B cell (primary cell): ENCODE results near the gene PEX11G. TPM values are rescaled to one million over a fixed set of nuclear protein-coding genes. Genes with fewer than 3 reads are reported as not detected.

ENCODE experiments used
- ATAC-seq: fragments of 200-7000 bp; cut with Tn5 transposase; one replicate; pipeline ENCODE4 v1.10.0; 2021; ENCODE audit warnings: low read depth, mild to moderate bottlenecking, moderate number of reproducible peaks, moderate library complexity
- CTCF ChIA-PET: fragments of 350-600 bp; sonication (Branson Sonifier 250); formaldehyde crosslinking; loops from one replicate; lab custom pipeline; 2021; ENCODE audit warnings: antibody characterized with exemption, inconsistent platforms; lab: Charles Lee
- POLR2A ChIA-PET: fragments of 350-600 bp; sonication (Branson Sonifier 250); formaldehyde crosslinking; loops from one replicate; lab custom pipeline; 2021; ENCODE audit warnings: antibody characterized with exemption; lab: Charles Lee
- DNase-seq: peaks from one replicate; pipeline ENCODE4 v3.0.0; 2013
- H2AFZ ChIP-seq: 2 replicates; pipeline ENCODE4 v1.6.1; 2012; ENCODE audit warnings: mild to moderate bottlenecking, low read depth, low read length; ENCODE audit not compliant: insufficient read depth, poor library complexity, severe bottlenecking
- H3K27ac ChIP-seq, 2 donors: 1 replicate in 1 of 2; 2 replicates in 1 of 2; pipeline ENCODE4 v1.5.1; 2012 to 2013; ENCODE audit warnings: low read length in 2 of 2, mild to moderate bottlenecking in 2 of 2, moderate library complexity in 1 of 2
- H3K27me3 ChIP-seq, 4 experiments: fragments of 200-600 bp in 1 of 4; sonication (generic) in 1 of 4; replicated peaks in 1 of 4; 1 replicate in 2 of 4; 2 replicates in 2 of 4; pipeline versions ENCODE4 v1.6.1 to v1.7.0; 2013 to 2016; ENCODE audit warnings: low read length in 3 of 4, mild to moderate bottlenecking in 2 of 4, mixed read lengths in 1 of 4, moderate library complexity in 1 of 4; ENCODE audit not compliant: insufficient read depth in 4 of 4, control insufficient read depth in 3 of 4; ENCODE audit errors: control extremely low read depth in 1 of 4
- H3K36me3 ChIP-seq, 2 experiments: replicated peaks in 1 of 2; 1 replicate in 1 of 2; 2 replicates in 1 of 2; pipeline versions ENCODE4 v1.6.1 to v1.7.1; 2013; ENCODE audit warnings: low read length in 1 of 2; ENCODE audit not compliant: insufficient read depth in 2 of 2, control insufficient read depth in 1 of 2; ENCODE audit errors: control extremely low read depth in 1 of 2, extremely low read depth in 1 of 2
- H3K4me1 ChIP-seq, 2 donors: fragments of 200-600 bp in 1 of 2; sonication (generic) in 1 of 2; 1 replicate in 1 of 2; 2 replicates in 1 of 2; pipeline versions ENCODE4 v1.5.1 to v1.6.1; 2013 to 2017; ENCODE audit warnings: low read length in 2 of 2; ENCODE audit not compliant: control insufficient read depth in 2 of 2, insufficient read depth in 2 of 2
- H3K4me2 ChIP-seq: replicated peaks from 2 replicates; pipeline ENCODE3; 2012; ENCODE audit warnings: mild to moderate bottlenecking, low read depth, low read length; ENCODE audit not compliant: poor library complexity, severe bottlenecking
- H3K4me3 ChIP-seq, 5 experiments: fragments of 200-600 bp in 1 of 5; sonication (generic) in 1 of 5; 1 replicate in 3 of 5; 2 replicates in 2 of 5; pipeline versions ENCODE4 v1.5.1 to v1.7.0; 2011 to 2016; ENCODE audit warnings: low read length in 4 of 5, mild to moderate bottlenecking in 4 of 5, low read depth in 2 of 5, control low read depth in 1 of 5, moderate library complexity in 1 of 5; ENCODE audit not compliant: insufficient read depth in 1 of 5; ENCODE audit errors: control extremely low read depth in 1 of 5, extremely low read depth in 1 of 5
- H3K79me2 ChIP-seq: fragments of 200-600 bp; sonication (generic); one replicate; pipeline ENCODE4 v1.6.0; 2016; ENCODE audit warnings: low read length; ENCODE audit not compliant: control insufficient read depth, insufficient read depth
- H3K9ac ChIP-seq: fragments of 200-600 bp; sonication (generic); 2 replicates; pipeline ENCODE4 v1.6.1; 2017; ENCODE audit warnings: mild to moderate bottlenecking, low read length, moderate library complexity
- H3K9me3 ChIP-seq, 3 donors: one replicate each; pipeline versions ENCODE4 v1.6.1 to v1.7.1; 2013; ENCODE audit warnings: low read length in 2 of 3; ENCODE audit not compliant: control insufficient read depth in 2 of 3, insufficient read depth in 1 of 3; ENCODE audit errors: control extremely low read depth in 1 of 3
- H4K20me1 ChIP-seq: 2 replicates; pipeline ENCODE4 v1.6.0; 2012; ENCODE audit warnings: mild to moderate bottlenecking, low read length; ENCODE audit not compliant: insufficient read depth, control insufficient read depth, poor library complexity, severe bottlenecking
- H3K27ac Mint-ChIP-seq: one replicate; pipeline ENCODE4 v1.8.0; 2021; ENCODE audit warnings: mixed read lengths
- H3K27me3 Mint-ChIP-seq: one replicate; pipeline ENCODE4 v1.8.0; 2021; ENCODE audit warnings: mixed read lengths
- H3K4me1 Mint-ChIP-seq: one replicate; pipeline ENCODE4 v1.8.0; 2021; ENCODE audit warnings: mixed read lengths
- H3K4me3 Mint-ChIP-seq: one replicate; pipeline ENCODE4 v1.8.0; 2021; ENCODE audit warnings: mixed read lengths
- H3K9me3 Mint-ChIP-seq: one replicate; pipeline ENCODE4 v1.8.0; 2022; ENCODE audit warnings: mixed read lengths; ENCODE audit not compliant: insufficient read depth
- EZH2 ChIP-seq: IDR thresholded peaks from 2 replicates; pipeline ENCODE4 v1.6.1; 2012; ENCODE audit warnings: borderline replicate concordance, low read depth, mild to moderate bottlenecking, moderate library complexity, low read length; ENCODE audit not compliant: insufficient read depth, poor library complexity, severe bottlenecking
- WGBS: methylation state at CpG from one replicate; pipeline ENCODE4 v1.1.5; 2013; ENCODE audit warnings: missing lambda C conversion rate; ENCODE audit not compliant: insufficient coverage; 5-methylcytosine and 5-hydroxymethylcytosine counted together
- intact Hi-C: fragments of 100-400 bp; cut with micrococcal nuclease; formaldehyde crosslinking; loops from one replicate; pipeline ENCODE4 v1.10.0; 2022
- polyA plus RNA-seq: library from polyadenylated mRNA; depleted of rRNA; stranded (reverse); fragments of >200 nt; gene quantifications from 2 replicates; pipeline ENCODE4 v1.2.3, GENCODE V29; 2012
- total RNA-seq, 2 donors: library from RNA; stranded (reverse); fragments of 120-200 nt in 1 of 2; gene quantifications; 1 replicate in 1 of 2; 2 replicates in 1 of 2; pipeline versions ENCODE4 v1.2.3 to v1.2.4, GENCODE V29; 2013 to 2022
- TF ChIP-seq, protein P1 (sequence below): fragments of 200-600 bp; IDR thresholded peaks from one replicate; pipeline ENCODE4 v1.8.0; 2022; ENCODE audit warnings: antibody characterized with exemption, mild to moderate bottlenecking

The PEX11G gene
- total and polyA plus RNA-seq, 2 donors (not counting 1 experiment from before 2014, with no cell fraction given) = 0.40 to 0.62 TPM

DNA sequence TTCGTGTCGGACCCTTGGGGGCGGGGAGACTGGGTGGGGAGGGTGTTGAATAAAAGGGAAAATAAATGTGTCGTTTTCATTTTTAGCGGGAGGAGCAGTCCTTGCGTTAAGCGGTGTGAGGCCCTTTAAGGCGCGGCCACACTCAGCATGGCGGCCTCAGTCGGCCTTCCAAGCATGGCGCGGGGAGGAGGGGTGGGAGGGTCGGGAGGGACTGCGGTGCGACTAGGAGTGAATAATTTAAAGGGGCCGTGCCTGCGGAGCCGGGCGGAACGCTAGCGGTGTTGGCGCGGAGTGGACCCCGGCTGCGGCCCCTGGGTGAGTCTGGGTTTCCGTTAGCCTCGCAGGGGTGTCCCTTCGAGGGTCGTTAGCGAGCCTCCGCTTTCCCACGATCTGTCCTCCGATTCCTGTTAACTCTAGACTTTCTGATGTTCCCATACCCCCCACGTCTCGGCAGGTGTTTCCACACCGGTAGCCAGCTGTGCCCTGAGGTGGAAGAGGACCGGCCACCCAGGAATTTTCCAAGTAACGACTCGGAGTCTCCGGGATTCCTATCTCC is 45.2 kb upstream of the PEX11G start:
- H3K36me3 ChIP-seq = peaks cover 0 to 15% of the 10 kb centered on the region in 2 experiments
- H4K20me1 ChIP-seq = no peaks in the 10 kb centered on the region
- intact Hi-C loops = loop anchor here (1.0 to 2.0 kb wide), 3 partner anchors 12 to 95 kb away; partner anchors contain the start of genes MCOLN1, PET100, XAB2 and ZNF358
- peaks cover 21% of the 10 kb centered on the region for H3K4me1 Mint-ChIP-seq
- peak overlapping the region; percentile 97 for H3K4me3 Mint-ChIP-seq
- WGBS = under 1% methylated on average over 36 of the region's 41 CpGs
- no peaks in the 10 kb centered on the region for H3K9me3 Mint-ChIP-seq
- H3K27ac Mint-ChIP-seq = peak overlapping the region; percentile 96
- H3K79me2 ChIP-seq = peaks cover 10% of the 10 kb centered on the region
- POLR2A ChIA-PET = interaction anchor here (0.5 to 3.0 kb wide), 2 partner anchors 12 to 39 kb away, joined by 3 to 24 read pairs; partner anchors contain the start of gene MCOLN1
- H3K4me1 ChIP-seq = peaks cover 10 to 34% of the 10 kb centered on the region in 2 donors
- H3K9me3 ChIP-seq = no peaks in the 10 kb centered on the region
- H3K27me3 Mint-ChIP-seq = no peaks in the 10 kb centered on the region
- H3K4me2 ChIP-seq = peak overlapping the region; percentile 99
- H2AFZ ChIP-seq = peak overlapping the region; percentile 85
- TF ChIP-seq EZH2 = no peak
- TF ChIP-seq, protein P1, sequence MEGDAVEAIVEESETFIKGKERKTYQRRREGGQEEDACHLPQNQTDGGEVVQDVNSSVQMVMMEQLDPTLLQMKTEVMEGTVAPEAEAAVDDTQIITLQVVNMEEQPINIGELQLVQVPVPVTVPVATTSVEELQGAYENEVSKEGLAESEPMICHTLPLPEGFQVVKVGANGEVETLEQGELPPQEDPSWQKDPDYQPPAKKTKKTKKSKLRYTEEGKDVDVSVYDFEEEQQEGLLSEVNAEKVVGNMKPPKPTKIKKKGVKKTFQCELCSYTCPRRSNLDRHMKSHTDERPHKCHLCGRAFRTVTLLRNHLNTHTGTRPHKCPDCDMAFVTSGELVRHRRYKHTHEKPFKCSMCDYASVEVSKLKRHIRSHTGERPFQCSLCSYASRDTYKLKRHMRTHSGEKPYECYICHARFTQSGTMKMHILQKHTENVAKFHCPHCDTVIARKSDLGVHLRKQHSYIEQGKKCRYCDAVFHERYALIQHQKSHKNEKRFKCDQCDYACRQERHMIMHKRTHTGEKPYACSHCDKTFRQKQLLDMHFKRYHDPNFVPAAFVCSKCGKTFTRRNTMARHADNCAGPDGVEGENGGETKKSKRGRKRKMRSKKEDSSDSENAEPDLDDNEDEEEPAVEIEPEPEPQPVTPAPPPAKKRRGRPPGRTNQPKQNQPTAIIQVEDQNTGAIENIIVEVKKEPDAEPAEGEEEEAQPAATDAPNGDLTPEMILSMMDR = no peak
- peak overlapping the region; percentile 59 to 83 for H3K27ac ChIP-seq
- ATAC-seq (peak; percentile 44), DNase-seq (peak; percentile 87)
- H3K27me3 ChIP-seq = no peaks in the 10 kb centered on the region
- H3K4me3 ChIP-seq = peak overlapping the region; percentile 36 to 96 (median 91)
- CTCF ChIA-PET = interaction anchor here (1.6 to 1.7 kb wide), 2 partner anchors 12 to 34 kb away, joined by 5 to 6 read pairs; partner anchors contain the start of gene MCOLN1
- peak overlapping the region; percentile 96 for H3K9ac ChIP-seq

DNA sequence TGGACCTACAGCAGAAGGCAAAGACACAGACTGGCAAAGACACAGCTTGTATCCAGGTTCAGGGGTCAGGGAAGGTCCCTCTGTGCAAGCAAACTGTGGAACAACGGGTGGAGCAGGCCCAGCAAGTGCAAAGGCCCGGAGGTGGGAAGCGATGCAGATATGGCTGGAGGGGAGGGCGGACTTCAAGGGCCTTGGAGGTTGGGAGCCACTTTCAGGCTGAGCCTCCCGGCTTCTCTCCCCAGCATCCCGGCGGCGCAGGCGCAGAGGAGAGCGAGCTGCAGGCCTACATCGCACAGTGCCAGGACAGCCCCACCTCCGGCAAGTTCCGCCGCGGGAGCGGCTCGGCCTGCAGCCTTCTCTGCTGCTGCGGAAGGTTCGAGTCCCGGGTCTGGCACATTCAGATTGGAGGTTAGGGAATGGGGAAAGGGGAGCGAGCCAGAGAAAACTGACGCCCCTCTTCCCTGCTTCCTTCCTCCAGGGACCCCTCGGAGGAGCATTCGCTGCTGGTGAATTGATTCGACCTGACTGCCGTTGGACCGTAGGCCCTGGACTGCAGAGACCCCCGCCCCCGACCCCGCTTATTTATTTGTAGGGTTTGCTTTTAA is 44.5 kb upstream of the PEX11G start:
- H3K27ac ChIP-seq = peak overlapping the region in 1 of 2 donors; percentile 16
- peak overlapping the region in 4 of 5 experiments; percentile 91 to 96 (median 91) for H3K4me3 ChIP-seq
- Mint-ChIP-seq H3K27me3 (no peaks in the 10 kb centered on the region), H3K4me1 (peaks cover 21% of the 10 kb centered on the region), H3K27ac (peak overlapping the region; percentile 96), H3K4me3 (peak overlapping the region; percentile 97), H3K9me3 (no peaks in the 10 kb centered on the region)
- DNase-seq (no peak), ATAC-seq (no peak)
- no peaks in the 10 kb centered on the region for H4K20me1 ChIP-seq
- no peak for TF ChIP-seq EZH2
- TF ChIP-seq, protein P1 = no peak
- peak overlapping the region; percentile 96 for H3K9ac ChIP-seq
- H3K9me3 ChIP-seq = no peaks in the 10 kb centered on the region
- ChIA-PET POLR2A (interaction anchor here (1.2 kb wide), 1 partner anchor 11 kb away, joined by 10 read pairs; the partner anchor contains the start of gene MCOLN1), CTCF (interaction anchor here (1.8 kb wide), 1 partner anchor 11 kb away, joined by 5 read pairs; the partner anchor contains the start of gene MCOLN1)
- peak overlapping the region; percentile 99 for H3K4me2 ChIP-seq
- intact Hi-C loops = no loop called here
- H3K27me3 ChIP-seq = no peaks in the 10 kb centered on the region
- 56% methylated on average over 28 of the region's 30 CpGs for WGBS
- H3K4me1 ChIP-seq = peaks cover 10 to 34% of the 10 kb centered on the region in 2 donors
- H2AFZ ChIP-seq = peak overlapping the region; percentile 85
- peaks cover 0 to 15% of the 10 kb centered on the region in 2 experiments for H3K36me3 ChIP-seq
- peaks cover 10% of the 10 kb centered on the region for H3K79me2 ChIP-seq
